Measurements from ENCODE around the gene NMBR.
A peak's percentile ranks its signal among the peaks of the same experiment; 100 is the strongest.
"Not testable (repeated sequence)": the region's sequence is repeated elsewhere in the genome, so short reads cannot be mapped to it uniquely, and the experiment has no call there.

Gene NMBR

GRCh38 chr6:142146828-142147662 lies at the start of gene NMBR, which contains the start of gene VTA1:
Gene NMBR (minus strand): TSS chr6:142147122. CDS start chr6:142088658, 58,464 bp downstream.
Gene VTA1 (plus strand): TSS chr6:142147263. CDS start chr6:142147288, 25 bp downstream.
- ATAC-seq, result peak; percentile 97 to 99

GRCh38 chr6:142195862-142196541 lies 49.1 kb upstream of the NMBR start:
- ATAC-seq, result no peak

GRCh38 chr6:142193621-142194020 lies 46.7 kb upstream of the NMBR start:
- no peak for ATAC-seq

GRCh38 chr6:142192343-142192742 lies 45.4 kb upstream of the NMBR start:
- no peak for ATAC-seq

- no peak for ATAC-seq
Measured at GRCh38 chr6:142189057-142189456, 42.1 kb upstream of the NMBR start.

- not testable (repeated sequence) for ATAC-seq
Measured at GRCh38 chr6:142188341-142188740, 41.4 kb upstream of the NMBR start.

- ATAC-seq, result no peak
Measured at GRCh38 chr6:142187209-142187608, 40.3 kb upstream of the NMBR start.

- ATAC-seq, result no peak
Measured at GRCh38 chr6:142185641-142186040, 38.7 kb upstream of the NMBR start.

GRCh38 chr6:142184307-142184706 lies 37.4 kb upstream of the NMBR start:
- no peak for ATAC-seq

GRCh38 chr6:142183351-142183750 lies 36.4 kb upstream of the NMBR start:
- ATAC-seq, result no peak

- no peak for ATAC-seq
Measured at GRCh38 chr6:142182004-142182403, 35.1 kb upstream of the NMBR start.

GRCh38 chr6:142178129-142178528 lies 31.2 kb upstream of the NMBR start:
- no peak for ATAC-seq

- ATAC-seq, result no peak
Measured at GRCh38 chr6:142174703-142175102, 27.8 kb upstream of the NMBR start.

GRCh38 chr6:142173980-142174379 lies 27.1 kb upstream of the NMBR start:
- no peak for ATAC-seq

GRCh38 chr6:142172758-142173157 lies 25.8 kb upstream of the NMBR start:
- ATAC-seq, result no peak

- ATAC-seq, result no peak
Measured at GRCh38 chr6:142171351-142171750, 24.4 kb upstream of the NMBR start.

GRCh38 chr6:142167486-142167885 lies 20.6 kb upstream of the NMBR start:
- no peak for ATAC-seq

- ATAC-seq, result no peak
Measured at GRCh38 chr6:142167071-142167470, 20.1 kb upstream of the NMBR start.

GRCh38 chr6:142165227-142165626 lies 18.3 kb upstream of the NMBR start:
- no peak for ATAC-seq

GRCh38 chr6:142162780-142163179 lies 15.9 kb upstream of the NMBR start:
- ATAC-seq, result no peak

GRCh38 chr6:142156758-142157068 lies 9.8 kb upstream of the NMBR start:
- not testable (repeated sequence) for ATAC-seq

GRCh38 chr6:142155895-142156757 lies 9.2 kb upstream of the NMBR start:
- peak; percentile 34 to 38 for ATAC-seq

- ATAC-seq, result no peak
Measured at GRCh38 chr6:142155091-142155490, 8.2 kb upstream of the NMBR start.
